ENCODE results near the gene LIPC. TPM values are rescaled to one million over a fixed set of nuclear protein-coding genes. Genes with fewer than 3 reads are reported as not detected.

The LIPC gene
- total and polyA plus RNA-seq, 2 experiments from 2014 or later, result 0.43 to 0.63 TPM

DNA sequence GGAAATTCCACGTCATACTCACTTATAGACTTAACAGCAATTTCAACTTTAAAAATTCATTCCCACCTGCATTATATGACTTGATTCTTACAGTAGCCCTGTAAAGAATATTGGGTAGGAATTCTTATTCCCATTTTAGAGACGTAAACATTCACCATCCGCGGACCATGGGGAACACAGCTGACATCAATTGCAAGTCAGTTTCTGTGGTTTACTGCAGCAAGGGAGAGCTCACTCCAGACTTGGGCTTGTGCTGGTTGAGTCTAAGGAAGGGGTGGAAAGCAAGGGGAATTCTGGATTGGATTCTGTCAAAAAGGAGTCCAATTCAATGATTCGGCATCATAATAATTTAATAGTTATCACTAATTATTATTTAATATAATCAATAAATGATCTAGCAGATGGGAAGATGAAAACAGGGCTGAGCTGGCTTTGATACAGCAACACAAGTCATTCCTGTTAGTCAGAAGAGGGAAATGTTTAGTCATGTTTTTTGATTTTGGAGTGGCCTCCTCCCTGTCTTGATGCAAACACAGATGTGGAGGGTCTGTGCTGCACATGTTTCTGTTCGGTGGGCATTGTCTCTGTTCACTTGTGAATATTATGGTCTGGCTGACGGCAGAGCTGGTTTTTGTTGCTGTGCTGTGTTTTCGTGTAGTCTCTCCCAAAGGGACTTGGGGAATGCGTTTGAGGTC lies 9.7 kb downstream of the LIPC start:
- Histone ChIP-seq H3K27ac (peak overlapping the region; percentile 84), H3K27me3 (replicated peaks; ENCODE audit: insufficient read depth) (no peaks in the 10 kb centered on the region), H3K4me1 (ENCODE audit: insufficient read depth) (peaks cover 57% of the 10 kb centered on the region), H3K36me3 (ENCODE audit: low read depth) (no peaks in the 10 kb centered on the region), H3K9ac (peak overlapping the region; percentile 58), H3K4me3 (no peak overlapping the region), H3K9me2 (ENCODE audit: insufficient read depth) (no peaks in the 10 kb centered on the region), H3K4me2 (ENCODE audit: unreplicated experiment) (peak overlapping the region; percentile 60), H3K9me3 (ENCODE audit: low read depth) (no peaks in the 10 kb centered on the region), H2AFZ (no peak overlapping the region), H3K79me2 (ENCODE audit: insufficient read depth) (no peaks in the 10 kb centered on the region), H3F3A (ENCODE audit: insufficient read depth) (peaks cover 39% of the 10 kb centered on the region), H4K20me1 (ENCODE audit: insufficient read depth) (no peaks in the 10 kb centered on the region)
- DNase-seq, result peak; percentile 89
- TF ChIP-seq EZH2phosphoT487 (IDR thresholded peaks at IDR 0.05; ENCODE audit: insufficient read depth, low read depth), result no peak
- no peak for TF ChIP-seq EZH2 (IDR thresholded peaks at IDR 0.05; ENCODE audit: insufficient read depth, poor library complexity, severe bottlenecking)
- in situ Hi-C loops (cut with MboI), result no loop called here
- WGBS, 2 experiments (ENCODE audit: low coverage in 1 of 2, low lambda C conversion rate in 2 of 2, missing lambda C conversion rate in 2 of 2), result 12 to 14% methylated on average over 9 of the region's 9 CpGs

DNA sequence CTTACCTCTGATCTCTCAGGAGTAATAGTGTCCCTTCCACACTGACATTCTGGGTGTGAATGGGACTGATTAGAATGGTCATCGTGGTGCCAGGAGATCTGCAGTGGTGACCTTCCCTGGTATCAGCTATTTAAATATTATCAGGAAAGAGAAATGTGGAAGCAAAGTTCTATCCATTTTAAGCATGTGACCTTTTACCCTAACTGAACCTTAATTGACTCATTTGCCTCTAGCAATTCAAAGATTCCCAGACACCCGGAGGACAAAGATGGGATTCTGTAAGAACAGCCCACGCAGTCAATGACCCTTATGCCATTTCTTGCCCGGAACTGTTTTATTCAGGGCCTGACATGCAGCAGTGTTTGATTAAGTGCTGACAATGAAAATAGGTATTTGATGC lies 10.3 kb downstream of the LIPC start:
- peak; percentile 51 for DNase-seq
- no peaks in the 10 kb centered on the region for H3K79me2 ChIP-seq (ENCODE audit: insufficient read depth)
- 30 to 31% methylated on average over 4 of the region's 4 CpGs for WGBS, 2 experiments (ENCODE audit: low coverage in 1 of 2, low lambda C conversion rate in 2 of 2, missing lambda C conversion rate in 2 of 2)
- TF ChIP-seq EZH2 (IDR thresholded peaks at IDR 0.05; ENCODE audit: insufficient read depth, poor library complexity, severe bottlenecking) (no peak), EZH2phosphoT487 (IDR thresholded peaks at IDR 0.05; ENCODE audit: insufficient read depth, low read depth) (no peak)
- H3K4me2 ChIP-seq (ENCODE audit: unreplicated experiment), result peak overlapping the region; percentile 60
- no peaks in the 10 kb centered on the region for H3K36me3 ChIP-seq (ENCODE audit: low read depth)
- H3K4me3 ChIP-seq, result no peak overlapping the region
- no peaks in the 10 kb centered on the region for H3K27me3 ChIP-seq (replicated peaks; ENCODE audit: insufficient read depth)
- no peaks in the 10 kb centered on the region for H4K20me1 ChIP-seq (ENCODE audit: insufficient read depth)
- H3F3A ChIP-seq (ENCODE audit: insufficient read depth), result peaks cover 44% of the 10 kb centered on the region
- H3K9me2 ChIP-seq (ENCODE audit: insufficient read depth), result no peaks in the 10 kb centered on the region
- H3K9ac ChIP-seq, result peak overlapping the region; percentile 58
- no peaks in the 10 kb centered on the region for H3K9me3 ChIP-seq (ENCODE audit: low read depth)
- 0 out of 2 replicates have a peak overlapping the region, but pooled peaks have one; percentile 6 for H2AFZ ChIP-seq
- peak overlapping the region; percentile 84 for H3K27ac ChIP-seq
- in situ Hi-C loops (cut with MboI), result no loop called here
- peaks cover 57% of the 10 kb centered on the region for H3K4me1 ChIP-seq (ENCODE audit: insufficient read depth)

DNA sequence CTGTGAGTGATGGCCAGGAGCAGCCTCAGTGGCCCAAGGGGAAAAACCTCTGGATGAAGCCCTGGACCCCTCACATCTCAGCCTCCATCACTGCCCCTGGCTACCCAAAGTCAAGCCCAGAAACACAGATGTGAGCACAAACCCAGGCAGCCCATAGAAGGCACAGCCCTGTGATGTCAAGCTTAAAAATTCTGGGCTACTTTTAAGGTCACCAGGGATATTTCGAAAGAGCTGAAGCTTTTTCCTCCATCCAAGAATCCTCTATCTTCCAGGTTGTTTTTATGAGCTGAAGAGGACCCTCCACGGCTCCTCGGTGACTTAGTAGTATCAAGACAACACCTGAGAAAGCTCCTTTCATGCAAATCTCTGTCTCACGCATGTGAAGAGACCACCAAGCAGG lies 11.5 kb downstream of the LIPC start:
- no peak overlapping the region for H3K9ac ChIP-seq
- no peaks in the 10 kb centered on the region for H3K9me3 ChIP-seq (ENCODE audit: low read depth)
- no peak overlapping the region for H3K4me2 ChIP-seq (ENCODE audit: unreplicated experiment)
- no peaks in the 10 kb centered on the region for H4K20me1 ChIP-seq (ENCODE audit: insufficient read depth)
- no peak overlapping the region for H2AFZ ChIP-seq
- H3K27ac ChIP-seq, result no peak overlapping the region
- TF ChIP-seq EZH2 (IDR thresholded peaks at IDR 0.05; ENCODE audit: insufficient read depth, poor library complexity, severe bottlenecking) (no peak), EZH2phosphoT487 (IDR thresholded peaks at IDR 0.05; ENCODE audit: insufficient read depth, low read depth) (no peak)
- WGBS, 2 experiments (ENCODE audit: low coverage in 1 of 2, low lambda C conversion rate in 2 of 2, missing lambda C conversion rate in 2 of 2), result 94 to 98% methylated on average over 4 of the region's 4 CpGs
- no peak overlapping the region for H3K4me3 ChIP-seq
- no peaks in the 10 kb centered on the region for H3K36me3 ChIP-seq (ENCODE audit: low read depth)
- H3K4me1 ChIP-seq (ENCODE audit: insufficient read depth), result peaks cover 67% of the 10 kb centered on the region
- DNase-seq, result peak; percentile 44
- no peaks in the 10 kb centered on the region for H3K27me3 ChIP-seq (replicated peaks; ENCODE audit: insufficient read depth)
- no peaks in the 10 kb centered on the region for H3K79me2 ChIP-seq (ENCODE audit: insufficient read depth)
- in situ Hi-C loops (cut with MboI), result no loop called here
- peaks cover 53% of the 10 kb centered on the region for H3F3A ChIP-seq (ENCODE audit: insufficient read depth)
- H3K9me2 ChIP-seq (ENCODE audit: insufficient read depth), result no peaks in the 10 kb centered on the region

DNA sequence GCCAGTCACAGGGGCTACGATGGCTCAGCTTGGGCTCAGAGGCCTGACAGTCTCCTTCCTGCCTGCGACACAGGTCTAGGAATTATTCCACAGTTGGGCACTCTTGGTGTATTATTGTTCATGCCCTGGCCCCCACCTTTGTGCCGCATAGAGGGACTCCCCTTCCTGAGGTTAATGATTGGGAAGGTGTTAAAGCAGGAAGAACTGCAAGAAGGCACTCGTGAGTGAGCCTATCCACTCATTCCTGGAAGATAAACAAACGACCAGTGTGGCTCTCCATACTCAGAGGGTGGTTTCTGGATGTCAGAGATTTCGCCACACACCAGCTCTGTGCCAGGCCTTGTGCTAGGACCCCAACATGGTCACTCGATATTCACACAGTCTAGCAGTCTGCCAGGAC lies 12.3 kb downstream of the LIPC start:
- H3F3A ChIP-seq (ENCODE audit: insufficient read depth), result peaks cover 53% of the 10 kb centered on the region
- no peak overlapping the region for H3K4me3 ChIP-seq
- peaks cover 67% of the 10 kb centered on the region for H3K4me1 ChIP-seq (ENCODE audit: insufficient read depth)
- H2AFZ ChIP-seq, result peak overlapping the region; percentile 88; the same call in 1 of the 2 replicates
- no peaks in the 10 kb centered on the region for H3K79me2 ChIP-seq (ENCODE audit: insufficient read depth)
- H3K9ac ChIP-seq, result peak overlapping the region; percentile 47; the same call in 1 of the 2 replicates
- H3K27ac ChIP-seq, result peak overlapping the region; percentile 52
- DNase-seq, result peak; percentile 20
- TF ChIP-seq EZH2phosphoT487 (IDR thresholded peaks at IDR 0.05; ENCODE audit: insufficient read depth, low read depth), result no peak
- no peak for TF ChIP-seq EZH2 (IDR thresholded peaks at IDR 0.05; ENCODE audit: insufficient read depth, poor library complexity, severe bottlenecking)
- H3K9me2 ChIP-seq (ENCODE audit: insufficient read depth), result no peaks in the 10 kb centered on the region
- whole genome bisulfite sequencing, 2 experiments (ENCODE audit: low coverage in 1 of 2, low lambda C conversion rate in 2 of 2, missing lambda C conversion rate in 2 of 2), result 64 to 69% methylated on average over 7 of the region's 7 CpGs
- no peak overlapping the region for H3K4me2 ChIP-seq (ENCODE audit: unreplicated experiment)
- no peaks in the 10 kb centered on the region for H3K27me3 ChIP-seq (replicated peaks; ENCODE audit: insufficient read depth)
- H4K20me1 ChIP-seq (ENCODE audit: insufficient read depth), result no peaks in the 10 kb centered on the region
- H3K9me3 ChIP-seq (ENCODE audit: low read depth), result no peaks in the 10 kb centered on the region
- H3K36me3 ChIP-seq (ENCODE audit: low read depth), result no peaks in the 10 kb centered on the region
- in situ Hi-C loops (cut with MboI), result no loop called here

All from GM23248 (cell line).